GM12873 (cell line): ENCODE results near the gene ARL5A.

Experiments used
- TF ChIP-seq, protein P1 (sequence below): IDR thresholded peaks from 2 replicates; pipeline ENCODE4 v1.5.1; 2012; ENCODE audit warnings: low read depth, mild to moderate bottlenecking, moderate library complexity, low read length, control low read depth; ENCODE audit not compliant: insufficient read depth; ENCODE audit errors: missing control alignments

Gene ARL5A

DNA sequence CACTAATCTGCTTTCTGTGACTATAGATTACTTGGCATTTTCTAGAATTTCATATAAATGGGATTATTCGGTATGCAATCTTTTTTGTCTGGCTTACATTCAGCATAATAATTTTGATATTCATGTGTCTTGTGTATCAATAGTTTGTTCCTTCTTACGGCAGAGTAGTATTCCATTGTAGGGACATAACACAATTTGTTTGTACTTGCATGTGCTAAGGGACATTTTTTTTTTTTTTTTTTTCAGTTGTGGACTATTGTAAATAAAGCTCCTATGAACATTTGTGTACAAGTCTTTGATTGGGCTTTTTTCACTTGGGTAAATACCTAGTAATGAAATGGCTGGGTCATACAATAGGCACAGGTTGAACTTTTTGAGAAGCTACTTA lies 45.1 kb downstream of the ARL5A start:
- TF ChIP-seq, protein P1, sequence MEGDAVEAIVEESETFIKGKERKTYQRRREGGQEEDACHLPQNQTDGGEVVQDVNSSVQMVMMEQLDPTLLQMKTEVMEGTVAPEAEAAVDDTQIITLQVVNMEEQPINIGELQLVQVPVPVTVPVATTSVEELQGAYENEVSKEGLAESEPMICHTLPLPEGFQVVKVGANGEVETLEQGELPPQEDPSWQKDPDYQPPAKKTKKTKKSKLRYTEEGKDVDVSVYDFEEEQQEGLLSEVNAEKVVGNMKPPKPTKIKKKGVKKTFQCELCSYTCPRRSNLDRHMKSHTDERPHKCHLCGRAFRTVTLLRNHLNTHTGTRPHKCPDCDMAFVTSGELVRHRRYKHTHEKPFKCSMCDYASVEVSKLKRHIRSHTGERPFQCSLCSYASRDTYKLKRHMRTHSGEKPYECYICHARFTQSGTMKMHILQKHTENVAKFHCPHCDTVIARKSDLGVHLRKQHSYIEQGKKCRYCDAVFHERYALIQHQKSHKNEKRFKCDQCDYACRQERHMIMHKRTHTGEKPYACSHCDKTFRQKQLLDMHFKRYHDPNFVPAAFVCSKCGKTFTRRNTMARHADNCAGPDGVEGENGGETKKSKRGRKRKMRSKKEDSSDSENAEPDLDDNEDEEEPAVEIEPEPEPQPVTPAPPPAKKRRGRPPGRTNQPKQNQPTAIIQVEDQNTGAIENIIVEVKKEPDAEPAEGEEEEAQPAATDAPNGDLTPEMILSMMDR = no peak

DNA sequence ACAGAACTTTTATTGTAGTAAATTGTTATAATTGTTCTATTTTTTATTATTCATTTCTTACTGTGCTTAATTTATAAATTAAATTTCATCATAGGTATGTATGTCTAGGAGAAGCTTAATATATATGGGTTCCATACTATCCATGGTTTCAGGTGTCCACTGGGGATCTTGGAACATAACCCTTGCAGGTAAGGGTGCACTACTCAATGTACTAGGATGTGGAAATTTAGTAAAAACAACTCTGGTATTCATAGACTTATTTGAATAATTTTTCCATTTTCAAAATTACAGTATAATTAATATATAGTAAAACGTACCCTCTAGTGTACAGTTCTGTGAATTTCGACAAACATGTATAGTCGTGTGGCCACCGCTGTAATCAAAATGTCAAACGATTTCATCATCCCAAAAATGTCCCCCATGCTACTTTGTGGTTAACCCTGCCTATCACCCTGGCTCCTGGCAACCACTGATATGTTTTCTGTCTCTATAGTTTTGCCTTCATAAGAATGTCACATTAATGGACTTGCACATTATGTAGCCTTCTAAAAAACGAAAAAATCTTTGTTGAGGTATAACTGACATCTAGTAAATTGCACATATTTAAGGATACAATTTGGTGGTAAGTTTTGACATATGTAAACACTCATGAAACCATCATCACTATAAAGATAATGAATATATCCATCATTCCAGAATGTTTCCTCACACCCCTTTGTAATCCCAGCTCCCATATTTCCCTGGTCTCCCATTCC lies 45.7 kb downstream of the ARL5A start:
- TF ChIP-seq, protein P1 = no peak

DNA sequence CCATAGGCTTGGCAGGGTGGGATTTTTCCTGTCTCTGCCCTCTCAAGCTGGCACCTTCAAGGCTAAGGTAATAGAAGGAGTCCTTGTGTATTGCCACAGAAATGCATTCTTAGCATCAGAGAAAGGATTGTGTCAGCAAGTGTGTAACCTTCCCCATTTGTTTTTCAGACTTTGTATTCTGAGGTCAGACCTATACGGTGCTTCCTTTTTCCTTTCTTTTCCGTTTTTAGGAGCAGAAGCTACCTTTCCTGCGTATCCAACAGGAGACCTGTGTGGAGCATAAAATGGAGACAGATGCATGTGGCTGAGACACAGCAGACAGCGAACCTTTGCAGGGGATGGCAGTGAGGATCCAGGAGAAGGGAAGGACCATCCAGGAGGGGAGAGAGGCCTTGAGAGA lies 46.6 kb downstream of the ARL5A start:
- TF ChIP-seq, protein P1 = no peak

DNA sequence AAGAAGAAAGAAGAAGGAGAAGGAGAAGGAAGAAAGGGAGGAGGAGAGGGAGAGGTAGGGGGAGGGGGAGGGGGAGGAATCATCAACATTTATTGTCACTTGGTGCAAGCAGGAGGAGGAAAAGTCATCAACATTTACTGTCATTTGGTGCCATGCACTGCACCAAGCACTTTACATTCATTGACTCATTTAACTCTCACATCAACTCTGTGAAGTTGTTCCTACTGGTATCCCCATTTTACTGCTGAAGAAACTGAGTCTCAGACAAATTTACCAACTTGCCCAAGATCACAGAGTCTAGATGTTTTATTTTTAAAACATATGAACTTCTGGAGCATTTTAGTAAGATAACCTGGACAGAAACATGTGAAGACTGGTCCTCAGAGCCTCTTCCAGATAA lies 47.3 kb downstream of the ARL5A start:
- TF ChIP-seq, protein P1 = no peak

DNA sequence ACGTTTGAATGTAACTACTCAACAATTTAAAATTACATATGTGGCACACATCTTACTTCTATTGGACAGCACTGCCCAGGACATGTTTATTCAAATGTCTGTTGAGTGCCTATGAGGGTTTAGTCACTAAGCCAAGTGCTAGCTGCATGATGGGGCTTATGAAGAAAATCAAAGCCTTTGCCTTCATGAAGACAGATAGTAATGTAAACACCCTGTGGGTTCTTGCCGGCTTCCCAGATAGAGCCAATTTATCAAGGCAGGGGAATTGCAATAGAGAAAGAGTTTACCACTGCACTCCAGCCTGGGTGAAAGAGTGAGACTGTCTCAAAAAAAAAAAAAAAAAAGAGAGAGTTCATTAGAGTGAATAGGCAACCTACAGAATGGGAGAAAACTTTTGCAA lies 50.3 kb downstream of the ARL5A start:
- TF ChIP-seq, protein P1 = no peak

DNA sequence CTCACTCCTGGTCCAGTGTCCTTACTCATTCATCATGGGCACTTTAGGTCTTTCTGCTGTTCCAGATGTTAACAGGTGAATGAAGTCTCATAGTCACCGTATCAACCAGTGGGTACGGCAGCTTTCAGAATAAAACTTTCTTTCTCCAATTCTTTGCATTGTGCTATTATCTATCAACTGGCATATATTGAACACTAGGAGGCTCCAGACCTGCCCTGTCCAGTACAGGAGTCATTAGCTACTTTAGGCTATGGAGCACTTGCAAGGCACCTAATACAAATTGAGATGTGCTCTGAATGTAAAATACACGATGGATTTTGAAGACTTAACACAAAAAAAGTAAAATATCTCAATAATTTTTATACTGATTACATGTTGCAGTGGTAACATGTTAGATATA lies 50.7 kb downstream of the ARL5A start:
- TF ChIP-seq, protein P1 = peak; percentile 25

DNA sequence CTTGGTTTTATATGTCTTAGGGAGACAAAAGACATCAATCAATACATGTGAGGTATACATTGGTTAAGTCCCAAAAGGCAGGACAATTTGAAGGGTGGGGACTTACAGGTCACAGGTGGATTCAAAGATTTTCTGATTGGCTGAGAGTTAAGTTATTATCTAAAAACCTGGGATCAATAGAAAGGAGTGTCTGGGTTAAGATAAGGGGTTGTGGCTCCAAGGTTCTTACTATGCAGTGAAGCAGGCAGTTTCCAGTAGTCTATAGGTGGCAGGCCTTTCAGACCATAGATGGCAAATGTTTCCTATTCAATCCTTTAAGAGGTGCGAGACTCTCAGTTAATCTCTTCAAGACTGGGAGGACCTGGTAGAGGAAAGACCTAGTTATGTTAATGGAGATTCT lies 51.9 kb downstream of the ARL5A start:
- TF ChIP-seq, protein P1 = no peak
